Astrocyte of the spinal cord (primary cell): ENCODE results near the gene PRRT1.
A peak's percentile ranks its signal among the peaks of the same experiment; 100 is the strongest.

Source experiments
- DNase-seq: peaks from one replicate; pipeline ENCODE4 v3.0.0; 2011; ENCODE audit warnings: low read depth, low spot score
- H3K4me3 ChIP-seq: 2 replicates; pipeline ENCODE4 v1.5.1; 2011; ENCODE audit warnings: low read depth, mild to moderate bottlenecking, low read length, moderate library complexity
- CTCF ChIP-seq: IDR thresholded peaks from 2 replicates; pipeline ENCODE4 v1.5.1; 2012; ENCODE audit warnings: low read depth, mild to moderate bottlenecking, low read length, inconsistent platforms
- in situ Hi-C: cut with HindIII; loops from 2 replicates; pipeline ENCODE4 v1.10.0; 2017; ENCODE audit warnings: low sequenced_read_pairs

Gene PRRT1

DNA sequence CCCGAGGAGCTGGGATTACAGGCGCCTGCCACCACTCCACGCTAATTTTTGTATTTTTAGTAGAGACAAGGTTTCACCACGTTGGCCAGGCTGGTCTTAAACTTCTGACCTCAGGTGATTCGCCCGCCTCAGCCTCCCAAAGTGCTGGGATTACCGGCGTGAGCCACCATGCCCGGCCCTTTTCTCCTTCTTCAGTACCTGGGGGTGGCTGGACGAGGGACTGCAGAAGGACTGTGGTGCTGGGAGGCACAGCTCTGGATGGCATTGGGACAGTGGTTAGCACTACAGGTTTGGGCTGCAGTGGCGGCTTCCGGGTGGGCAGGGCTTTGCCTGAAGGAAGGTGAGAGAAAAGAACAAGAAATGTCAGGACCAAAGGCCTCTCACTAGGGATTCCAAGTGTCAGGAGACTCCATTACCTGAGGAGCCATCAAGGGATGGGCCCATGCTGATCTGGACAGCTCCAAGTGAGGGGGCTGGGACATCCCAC, 31.1 kb downstream of the PRRT1 start:
- in situ Hi-C loops, result no loop called here

GRCh38 chr6:32118782-32119628, 32.7 kb downstream of the PRRT1 start:
- TF ChIP-seq CTCF, result peak; percentile 97
- peak; percentile 90 for DNase-seq
- H3K4me3 ChIP-seq, result no peak overlapping the region
- in situ Hi-C loops, result no loop called here

More for the DNA sequence above, 31.1 kb downstream of the PRRT1 start:
- no peak for TF ChIP-seq CTCF
- DNase-seq, result no peak
- H3K4me3 ChIP-seq, result no peak overlapping the region

- no peak overlapping the region for H3K4me3 ChIP-seq
- TF ChIP-seq CTCF, result no peak
- no peak for DNase-seq
- in situ Hi-C loops, result no loop called here
Observed at GRCh38 chr6:32117461-32117860, 34.3 kb downstream of the PRRT1 start.

- no peak for DNase-seq
- no peak overlapping the region for H3K4me3 ChIP-seq
- in situ Hi-C loops, result no loop called here
- TF ChIP-seq CTCF, result peak; percentile 57
Observed at GRCh38 chr6:32116674-32117073, 35.1 kb downstream of the PRRT1 start.

DNA sequence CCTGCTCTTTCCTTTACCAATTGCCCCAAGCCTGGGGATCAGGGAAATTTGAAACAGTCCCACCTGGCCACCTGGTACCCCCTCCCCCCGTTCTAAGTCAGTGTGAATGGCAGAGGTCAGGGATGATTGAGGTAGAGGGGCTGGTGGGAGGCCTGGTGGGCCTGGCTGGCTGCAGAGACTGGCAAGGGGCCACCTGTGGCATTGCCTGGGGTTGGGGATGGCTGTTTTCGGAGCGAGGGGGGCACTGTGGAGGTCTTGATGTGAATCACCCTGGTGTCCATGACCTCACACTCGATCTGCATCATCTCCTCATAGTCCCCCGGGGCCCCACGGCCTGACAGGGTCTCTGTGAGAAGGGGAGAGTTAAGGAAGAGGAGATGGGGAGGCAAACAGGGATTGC, 36.1 kb downstream of the PRRT1 start:
- TF ChIP-seq CTCF, result no peak
- no peak overlapping the region for H3K4me3 ChIP-seq
- DNase-seq, result no peak
- in situ Hi-C loops, result no loop called here

GRCh38 chr6:32114796-32115195, 36.9 kb downstream of the PRRT1 start:
- DNase-seq, result no peak
- in situ Hi-C loops, result no loop called here
- no peak overlapping the region for H3K4me3 ChIP-seq
- TF ChIP-seq CTCF, result no peak
